Heart right ventricle (tissue), 16 donors: ENCODE data around the gene SGTA. TPM values are rescaled to one million over a fixed set of nuclear protein-coding genes. Genes with fewer than 3 reads are reported as not detected.

ENCODE experiments used
- ATAC-seq, 8 donors: fragments of 200-7000 bp; cut with Tn5 transposase; one replicate each; pipeline ENCODE4 v1.9.1; 2020; ENCODE audit warnings: mild to moderate bottlenecking in 8 of 8, moderate library complexity in 8 of 8, moderate number of reproducible peaks in 1 of 8
- DNase-seq, 2 donors: peaks; one replicate each; pipeline ENCODE4 v3.0.0-alpha.2; 2020
- H3K27ac ChIP-seq, 10 donors: fragments of 200-600 bp; sonication (generic) in 2 of 10; one replicate each; pipeline versions ENCODE4 v1.5.0 to v1.8.0; 2020 to 2022; ENCODE audit warnings: mild to moderate bottlenecking in 3 of 10
- H3K27me3 ChIP-seq, 7 donors: fragments of 200-600 bp; one replicate each; pipeline ENCODE4 v1.8.0; 2021 to 2022; ENCODE audit warnings: mild to moderate bottlenecking in 2 of 7
- H3K36me3 ChIP-seq, 9 donors: fragments of 200-600 bp; sonication (generic) in 1 of 9; one replicate each; pipeline versions ENCODE4 v1.5.0 to v1.8.0; 2020 to 2022; ENCODE audit warnings: mild to moderate bottlenecking in 2 of 9
- H3K4me1 ChIP-seq, 9 donors: fragments of 200-600 bp; sonication (generic) in 1 of 9; one replicate each; pipeline versions ENCODE4 v1.5.0 to v1.8.0; 2020 to 2022; ENCODE audit warnings: mild to moderate bottlenecking in 4 of 9
- H3K4me3 ChIP-seq, 10 donors: fragments of 200-600 bp; sonication (generic) in 2 of 10; one replicate each; pipeline versions ENCODE4 v1.5.0 to v1.8.0; 2020 to 2022; ENCODE audit warnings: mild to moderate bottlenecking in 7 of 10, moderate library complexity in 2 of 10
- H3K9me3 ChIP-seq, 11 donors: fragments of 200-600 bp in 10 of 11; sonication (generic) in 2 of 11; one replicate each; pipeline versions ENCODE4 v1.5.0 to v1.8.0; 2013 to 2022; ENCODE audit warnings: mild to moderate bottlenecking in 2 of 11, control low read depth in 1 of 11, moderate library complexity in 1 of 11
- WGBS, 2 donors: extraction: QIAGEN DNeasy Blood & Tissue Kit; methylation state at CpG; one replicate each; pipeline ENCODE4 v1.1.7; 2013; ENCODE audit warnings: inconsistent platforms in 1 of 2; 5-methylcytosine and 5-hydroxymethylcytosine counted together
- intact Hi-C, 10 donors: fragments of 100-400 bp; cut with DNase I; formaldehyde crosslinking; loops; one replicate each; pipeline versions ENCODE4 v1.11.1 to v1.14.2; 2022
- polyA plus RNA-seq, 2 donors: library from polyadenylated mRNA; stranded (reverse); fragments of 200-250 nt; gene quantifications; one replicate each; pipeline ENCODE4 v1.2.3, GENCODE V29; 2013
- total RNA-seq, 10 donors: library from RNA; stranded (reverse); fragmentation: NEBNext Ultra II Directional in 3 of 10; extraction: Animal tissue kit (Norgen Biotek cat#: 25700) in 3 of 10; gene quantifications; one replicate each; pipeline versions ENCODE4 v1.2.1 to v1.2.4, GENCODE V29; 2021 to 2023
- TF ChIP-seq, protein P1 (sequence below), 9 donors: fragments of 200-600 bp; sonication (generic) in 2 of 9; IDR thresholded peaks; one replicate each; pipeline versions ENCODE4 v1.5.0 to v1.8.0; 2021 to 2022; ENCODE audit warnings: antibody characterized with exemption in 9 of 9, mild to moderate bottlenecking in 5 of 9, moderate library complexity in 1 of 9
- donor health status: Arrhythmogenic right ventricular cardiomyopathy.
- donor health status: ischemic (EF 13 %, LVEDD 7.1; RV severe dilation, severe dysfunction).
- donor health status: healthy with polysubstance abuse.
- donor health status: DM: no; HTN: yes; CAD: no.
- donor health status: DM: no; HTN: no; CAD: no.
- donor health status: ischemic (EF 25% LVEDD 6.9; RV normal size, moderate dysfunction).
- donor health status: ischemic (EF 25% LVEDD 5.7; RV mildly dilated, moderate dysfunction).
- donor health status: healthy.
- donor health status: DM: yes; HTN: yes; CAD: no.
- donor health status: Ischemic cardiomyopathy.
- donor health status: ischemic (EF 35%, LVEDD 5.7; RV mildly dilated, moderate dysfunction).
- donor health status: nonischemic (EF 11% LVEDD 7.7; RV severe dilation, severe dysfunction).
- donor health status: DM: yes; HTN: yes; CAD: no.
- donor health status: PGD.
- donor health status: ischemic (EF 29% LVEDD 5.4; RV normal size, mild dysfunction).
- donor health status: nonischemic (EF 23%, LVEDD 6.1; RV moderate dilation, normal function).

The SGTA gene
- total and polyA plus RNA-seq, 12 donors, result 52.6 to 102 (median 66.2) TPM

DNA sequence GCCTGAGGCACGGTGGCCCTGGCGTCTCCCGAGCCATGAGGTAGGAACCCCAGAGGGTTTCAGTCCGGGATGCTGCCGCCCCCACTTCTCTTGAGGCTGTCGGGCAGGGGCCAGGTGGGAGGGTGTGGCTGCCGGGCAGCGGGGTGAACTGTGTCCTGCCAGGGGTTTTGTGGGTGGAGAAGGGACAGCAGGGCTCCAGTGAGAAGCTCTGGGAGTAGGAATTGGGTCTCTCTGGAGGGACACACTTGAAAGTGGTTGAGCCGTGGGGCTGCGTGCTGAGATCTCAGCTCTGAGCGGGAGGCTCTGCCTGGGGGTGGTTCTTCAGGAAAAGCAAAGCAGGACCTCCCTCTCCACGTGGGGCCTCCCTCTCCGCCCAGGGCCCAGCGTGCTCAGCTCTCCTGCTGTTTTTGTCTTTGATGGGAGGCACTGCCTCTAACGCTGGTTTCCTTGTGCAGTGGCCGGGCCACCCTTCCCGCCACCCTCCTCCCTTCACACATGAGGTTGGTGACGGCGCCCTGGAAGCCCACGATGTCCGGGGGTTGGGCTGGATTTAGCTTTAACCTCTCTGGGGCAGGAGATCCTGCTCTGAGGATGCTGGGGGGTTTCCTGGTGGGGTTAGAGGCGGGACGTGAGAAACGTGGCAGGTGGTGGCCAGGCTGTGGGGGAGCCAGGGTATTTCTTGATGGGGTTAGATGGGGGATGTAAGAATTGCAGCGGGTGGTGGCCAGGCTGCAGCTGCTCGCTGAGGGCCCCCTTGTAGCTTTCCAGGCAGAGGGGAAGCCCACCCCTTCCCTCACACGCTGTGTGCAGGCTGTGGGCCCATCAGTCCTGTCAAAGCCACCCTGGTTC is 21.3 kb upstream of the SGTA start:
- H3K4me1 ChIP-seq, result no peaks in the 10 kb centered on the region
- no peak for DNase-seq
- H3K27me3 ChIP-seq, result no peaks in the 10 kb centered on the region
- peaks cover 0 to 80% (median 22%) of the 10 kb centered on the region in 9 donors for H3K36me3 ChIP-seq
- ATAC-seq, result no peak
- H3K9me3 ChIP-seq, result no peaks in the 10 kb centered on the region
- 88 to 91% methylated on average over 27 of the region's 27 CpGs for WGBS, 2 donors
- TF ChIP-seq, protein P1, sequence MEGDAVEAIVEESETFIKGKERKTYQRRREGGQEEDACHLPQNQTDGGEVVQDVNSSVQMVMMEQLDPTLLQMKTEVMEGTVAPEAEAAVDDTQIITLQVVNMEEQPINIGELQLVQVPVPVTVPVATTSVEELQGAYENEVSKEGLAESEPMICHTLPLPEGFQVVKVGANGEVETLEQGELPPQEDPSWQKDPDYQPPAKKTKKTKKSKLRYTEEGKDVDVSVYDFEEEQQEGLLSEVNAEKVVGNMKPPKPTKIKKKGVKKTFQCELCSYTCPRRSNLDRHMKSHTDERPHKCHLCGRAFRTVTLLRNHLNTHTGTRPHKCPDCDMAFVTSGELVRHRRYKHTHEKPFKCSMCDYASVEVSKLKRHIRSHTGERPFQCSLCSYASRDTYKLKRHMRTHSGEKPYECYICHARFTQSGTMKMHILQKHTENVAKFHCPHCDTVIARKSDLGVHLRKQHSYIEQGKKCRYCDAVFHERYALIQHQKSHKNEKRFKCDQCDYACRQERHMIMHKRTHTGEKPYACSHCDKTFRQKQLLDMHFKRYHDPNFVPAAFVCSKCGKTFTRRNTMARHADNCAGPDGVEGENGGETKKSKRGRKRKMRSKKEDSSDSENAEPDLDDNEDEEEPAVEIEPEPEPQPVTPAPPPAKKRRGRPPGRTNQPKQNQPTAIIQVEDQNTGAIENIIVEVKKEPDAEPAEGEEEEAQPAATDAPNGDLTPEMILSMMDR (IDR thresholded peaks at IDR 0.05), result no peak
- H3K4me3 ChIP-seq, result no peak overlapping the region
- no peak overlapping the region for H3K27ac ChIP-seq
- intact Hi-C loops, result no loop called here

DNA sequence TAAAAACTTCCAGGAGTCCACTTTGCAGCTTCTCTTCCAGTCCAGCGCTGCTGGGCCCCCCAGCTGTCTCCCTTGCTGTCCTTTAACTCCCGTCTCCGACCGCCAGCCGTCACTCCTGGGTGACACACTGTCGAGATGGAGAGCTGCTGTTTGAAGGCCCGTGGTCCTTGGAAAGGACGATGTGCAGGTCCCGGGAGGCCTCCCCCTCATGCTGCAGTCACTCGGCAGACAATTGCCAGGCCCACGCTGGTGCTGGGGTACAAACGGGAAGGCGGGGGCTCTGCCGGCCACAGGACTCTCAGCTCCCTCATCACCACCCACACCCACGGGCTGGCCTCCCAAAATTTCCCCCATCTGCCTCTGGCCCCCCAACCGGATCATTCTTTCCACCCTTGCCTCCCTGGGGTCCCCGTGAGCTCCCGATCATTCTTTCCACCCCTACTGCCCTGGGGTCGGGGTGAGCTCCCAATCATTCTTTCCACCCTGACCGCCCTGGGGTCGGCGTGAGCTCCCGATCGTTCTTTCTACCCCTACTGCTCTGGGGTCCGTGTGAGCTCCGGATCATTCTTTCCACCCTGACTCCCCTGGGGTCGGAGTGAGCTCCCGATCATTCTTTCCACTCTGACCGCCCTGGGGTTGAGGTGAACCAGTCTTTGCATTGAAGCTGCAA is 20.5 kb upstream of the SGTA start:
- Histone ChIP-seq H3K27me3 (no peaks in the 10 kb centered on the region), H3K27ac (no peak overlapping the region), H3K9me3 (no peaks in the 10 kb centered on the region), H3K36me3 (peaks cover 0 to 79% (median 16%) of the 10 kb centered on the region in 9 donors), H3K4me1 (peaks cover 0 to 2% (median 0%) of the 10 kb centered on the region in 9 donors), H3K4me3 (no peak overlapping the region)
- 88 to 92% methylated on average over 29 of the region's 29 CpGs for WGBS, 2 donors
- intact Hi-C loops, result no loop called here
- TF ChIP-seq, protein P1 (IDR thresholded peaks at IDR 0.05), result no peak
- no peak for DNase-seq
- no peak for ATAC-seq

DNA sequence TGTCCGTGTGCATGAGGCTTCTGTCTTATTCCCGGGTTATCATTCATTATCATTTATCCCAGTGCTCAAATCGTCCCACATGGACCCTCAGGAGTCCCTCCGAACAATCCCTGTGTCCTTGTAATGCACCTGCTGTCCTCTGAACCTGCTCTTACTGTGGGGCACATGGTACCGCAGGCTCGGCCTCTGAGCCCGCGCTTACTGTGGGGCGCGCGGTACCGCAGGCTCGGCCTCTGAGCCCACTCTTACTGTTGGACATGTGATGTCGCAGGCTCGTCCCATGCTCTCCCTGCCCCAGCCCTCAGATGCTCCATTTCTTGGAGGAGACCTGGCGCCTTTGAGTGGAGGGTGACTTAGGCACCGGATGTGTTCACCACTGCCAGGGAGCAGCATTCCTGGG is 19.8 kb upstream of the SGTA start:
- 96 to 97% methylated on average over 17 of the region's 17 CpGs for WGBS, 2 donors
- intact Hi-C loops, result no loop called here
- no peak overlapping the region for H3K27ac ChIP-seq
- H3K4me1 ChIP-seq, result peaks cover 0 to 10% (median 7%) of the 10 kb centered on the region in 9 donors
- H3K27me3 ChIP-seq, result no peaks in the 10 kb centered on the region
- no peak for ATAC-seq
- H3K4me3 ChIP-seq, result no peak overlapping the region
- H3K36me3 ChIP-seq, result peaks cover 0 to 78% (median 15%) of the 10 kb centered on the region in 9 donors
- no peak for DNase-seq
- H3K9me3 ChIP-seq, result no peaks in the 10 kb centered on the region
- TF ChIP-seq, protein P1 (IDR thresholded peaks at IDR 0.05), result no peak

DNA sequence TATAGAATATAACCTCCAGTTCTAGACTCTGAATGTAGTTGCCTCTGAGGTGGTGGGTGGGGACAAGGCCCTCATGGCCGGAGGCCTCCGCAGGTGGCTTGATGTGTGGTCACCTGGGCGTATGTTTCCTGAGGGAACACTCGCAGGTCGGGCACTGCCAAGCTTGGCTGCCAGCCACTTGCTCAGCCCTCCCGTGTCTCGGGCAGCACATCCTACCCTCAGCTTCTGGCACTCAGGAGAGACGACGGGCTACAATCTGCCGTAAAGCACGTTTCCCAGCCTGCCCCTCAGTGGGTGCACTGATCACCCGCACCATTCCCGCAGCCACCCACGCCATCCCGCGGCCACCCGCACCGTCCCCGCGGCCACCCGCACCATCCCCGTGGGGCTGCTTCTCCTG is 17.4 kb upstream of the SGTA start:
- ATAC-seq (peak in 2 of 8 donors; percentile 2 to 9), DNase-seq (peak in 1 of 2 donors; percentile 36)
- TF ChIP-seq, protein P1 (IDR thresholded peaks at IDR 0.05), result no peak
- Histone ChIP-seq H3K4me3 (no peak overlapping the region), H3K4me1 (peaks cover 0 to 28% (median 19%) of the 10 kb centered on the region in 9 donors), H3K36me3 (peaks cover 0 to 72% (median 3%) of the 10 kb centered on the region in 9 donors), H3K27me3 (no peaks in the 10 kb centered on the region), H3K27ac (peak overlapping the region in 3 of 10 donors; percentile 7 to 89 (median 77)), H3K9me3 (no peaks in the 10 kb centered on the region)
- WGBS, 2 donors, result 73 to 80% methylated on average over 22 of the region's 22 CpGs
- intact Hi-C loops, result no loop called here
